GM13977 (cell line): ENCODE results near the gene ARID5A.
"Not testable (repeated sequence)": the region's sequence is repeated elsewhere in the genome, so short reads cannot be mapped to it uniquely, and the experiment has no call there.

Experiments used
- DNase-seq: peaks from one replicate; pipeline ENCODE4 v3.0.0; 2012; ENCODE audit warnings: low spot score
- CTCF ChIP-seq: IDR thresholded peaks from 2 replicates; pipeline ENCODE4 v1.5.1; 2012; ENCODE audit warnings: mild to moderate bottlenecking, control low read depth; ENCODE audit not compliant: insufficient read depth; ENCODE audit errors: extremely low read depth, missing control alignments
- in situ Hi-C: fragments of 300-500 bp; cut with MboI; formaldehyde crosslinking; loops from one replicate; pipeline ENCODE4 v1.12.0; 2022; ENCODE audit warnings: low sequenced_read_pairs, low pct_unique_long_range_greater_than_20kb, mixed read lengths, inconsistent platforms; ENCODE audit not compliant: unreplicated experiment

The ARID5A gene

DNA sequence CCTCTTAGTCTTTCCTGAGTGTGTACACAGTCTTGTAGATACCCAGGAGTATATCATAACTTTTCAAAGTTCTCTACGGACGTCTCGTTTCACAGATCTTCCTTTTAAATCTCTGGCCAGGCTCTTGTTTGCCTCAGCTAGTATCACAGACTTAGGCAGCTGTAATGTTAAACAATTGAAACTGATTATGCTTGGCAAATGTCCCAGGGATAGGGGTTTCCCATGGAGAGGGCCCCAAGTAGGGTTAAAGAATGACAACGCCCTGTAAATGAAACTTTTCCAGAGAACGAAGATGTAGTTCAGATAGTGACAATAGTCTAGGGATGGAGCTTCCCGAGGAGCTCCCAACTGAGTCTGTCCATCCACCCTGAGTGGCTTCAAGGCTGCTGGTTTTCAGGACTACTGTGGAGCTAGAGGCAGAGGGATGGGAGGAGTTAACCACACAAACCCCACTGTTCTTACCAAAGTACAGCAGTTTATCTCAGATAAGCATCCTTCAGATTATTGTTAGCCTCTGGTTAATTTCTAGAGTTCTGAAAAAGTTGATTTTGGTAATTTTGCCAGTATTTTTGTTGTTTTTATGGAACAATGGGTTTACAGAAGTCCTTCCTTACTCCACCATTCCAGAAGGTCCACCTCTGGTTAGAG, 40.4 kb upstream of the ARID5A start:
- in situ Hi-C loops = no loop called here
- DNase-seq = no peak
- TF ChIP-seq CTCF = no peak

- DNase-seq = no peak
- in situ Hi-C loops = no loop called here
- no peak for TF ChIP-seq CTCF
Measured at GRCh38 chr2:96498021-96498431, 38.5 kb upstream of the ARID5A start.

DNA sequence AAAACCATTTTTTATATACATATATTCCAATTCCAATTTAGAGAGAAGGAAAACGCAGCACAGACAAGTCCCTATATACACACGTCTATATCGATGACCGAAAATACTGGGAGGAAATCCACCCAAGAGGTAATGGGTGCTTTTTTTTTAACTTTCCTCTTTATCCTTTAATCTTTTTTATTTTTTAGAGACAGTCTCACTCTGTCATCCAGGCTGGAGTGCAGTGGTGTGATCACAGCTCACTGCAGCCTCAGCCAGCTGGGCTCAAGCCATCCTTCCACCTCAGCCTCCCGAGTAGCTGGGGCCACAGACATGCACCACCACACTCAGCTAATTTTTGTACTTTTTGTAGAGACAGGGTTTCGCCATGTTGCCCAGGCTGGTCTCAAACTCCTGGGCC, 37.9 kb upstream of the ARID5A start:
- DNase-seq, in situ Hi-C loops: not testable (repeated sequence)

GRCh38 chr2:96499061-96499960, 37.2 kb upstream of the ARID5A start:
- DNase-seq = no peak
- in situ Hi-C loops = no loop called here
- no peak for TF ChIP-seq CTCF

GRCh38 chr2:96500385-96501066, 36.0 kb upstream of the ARID5A start:
- DNase-seq = no peak
- TF ChIP-seq CTCF = no peak
- in situ Hi-C loops = no loop called here

- in situ Hi-C loops = no loop called here
- DNase-seq = peak; percentile 57
- no peak for TF ChIP-seq CTCF
Measured at GRCh38 chr2:96501471-96501874, 35.1 kb upstream of the ARID5A start.
